Measurements from ENCODE around the gene PRKAA1. TPM values are rescaled to one million over a fixed set of nuclear protein-coding genes. Genes with fewer than 3 reads are reported as not detected.

Gene PRKAA1
- polyA plus RNA-seq, 1 of the 3 experiments (the other 2 are of a cell fraction), result 23.2 TPM

GRCh38 chr5:40779561-40779960 lies 18.6 kb downstream of the PRKAA1 start:
- Histone ChIP-seq H3K4me2 (no peak overlapping the region), H2AFZ (ENCODE audit: low read depth) (no peak overlapping the region), H3K79me2 (ENCODE audit: insufficient read depth) (peaks cover 92% of the 10 kb centered on the region), H3K9me3 (no peaks in the 10 kb centered on the region), H3K4me3 (ENCODE audit: low read depth in 2 of 2, low read length in 1 of 2) (no peak overlapping the region), H3K9ac (no peak overlapping the region), H3F3A (replicated peaks; ENCODE audit: insufficient read depth) (peaks cover 10% of the 10 kb centered on the region), H3K36me3 (replicated peaks in 1 of 2; ENCODE audit: control insufficient read depth in 1 of 2, insufficient read depth in 2 of 2, low read length in 1 of 2) (peaks cover 20 to 31% of the 10 kb centered on the region in 2 experiments), H3K4me1 (ENCODE audit: control insufficient read depth in 1 of 2, insufficient read depth in 2 of 2, low read depth in 1 of 2, low read length in 1 of 2) (peaks cover 0 to 11% of the 10 kb centered on the region in 2 experiments; a peak in 2 of 4 replicates), H3K27ac (ENCODE audit: low read depth in 2 of 2, low read length in 1 of 2) (no peak overlapping the region), H4K20me1 (ENCODE audit: insufficient read depth) (peaks cover 58% of the 10 kb centered on the region), H3K9me2 (no peaks in the 10 kb centered on the region), H3K27me3 (ENCODE audit: insufficient read depth) (no peaks in the 10 kb centered on the region)
- no peak for DNase-seq
- TF ChIP-seq GABPA (IDR thresholded peaks at IDR 0.05; ENCODE audit: low read depth) (no peak), TAF1 (IDR thresholded peaks at IDR 0.05; ENCODE audit: borderline replicate concordance, low read depth, low read length) (no peak), MEF2A (IDR thresholded peaks at IDR 0.05; ENCODE audit: borderline replicate concordance, low read depth) (no peak), EZH2phosphoT487 (IDR thresholded peaks at IDR 0.05; ENCODE audit: borderline replicate concordance, low read depth) (no peak), SIN3A (IDR thresholded peaks at IDR 0.05; ENCODE audit: borderline replicate concordance, low read depth, low read length) (no peak), RFX5 (IDR thresholded peaks at IDR 0.05; ENCODE audit: low read length) (no peak), RXRA (IDR thresholded peaks at IDR 0.05; ENCODE audit: borderline replicate concordance, low read depth) (no peak), GATA2 (CRISPR knock-in tag; IDR thresholded peaks at IDR 0.05) (no peak)
- CTCF ChIA-PET, result no interaction called here
- 98% methylated on average over 6 of the region's 6 CpGs for WGBS (ENCODE audit: low lambda C conversion rate)
- POLR2A ChIA-PET, result no interaction called here

GRCh38 chr5:40778133-40778532 lies 20.0 kb downstream of the PRKAA1 start:
- H3K9ac ChIP-seq, result no peak overlapping the region
- peaks cover 0 to 11% of the 10 kb centered on the region in 2 experiments; a peak in 2 of 4 replicates for H3K4me1 ChIP-seq (ENCODE audit: control insufficient read depth in 1 of 2, insufficient read depth in 2 of 2, low read depth in 1 of 2, low read length in 1 of 2)
- H4K20me1 ChIP-seq (ENCODE audit: insufficient read depth), result peaks cover 44% of the 10 kb centered on the region
- no peaks in the 10 kb centered on the region for H3K9me3 ChIP-seq
- peaks cover 78% of the 10 kb centered on the region for H3K79me2 ChIP-seq (ENCODE audit: insufficient read depth)
- no peak for TF ChIP-seq FOXJ3 (CRISPR knock-in tag; IDR thresholded peaks at IDR 0.05)
- TF ChIP-seq RAD21 (IDR thresholded peaks at IDR 0.05; ENCODE audit: low read length), result no peak
- TF ChIP-seq EP300 (IDR thresholded peaks at IDR 0.05; ENCODE audit: borderline replicate concordance in 1 of 2, low read depth in 1 of 2, low read length in 1 of 2), result no peak
- TF ChIP-seq NFIC (IDR thresholded peaks at IDR 0.05; ENCODE audit: borderline replicate concordance), result no peak
- TF ChIP-seq IRF3 (IDR thresholded peaks at IDR 0.05; ENCODE audit: low read depth, low read length), result no peak
- TF ChIP-seq ELF1 (IDR thresholded peaks at IDR 0.05), result no peak
- TF ChIP-seq GATA2 (CRISPR knock-in tag; IDR thresholded peaks at IDR 0.05), result no peak
- no peak for TF ChIP-seq NRF1 (IDR thresholded peaks at IDR 0.05; ENCODE audit: low read depth, low read length)
- TF ChIP-seq, protein P1, sequence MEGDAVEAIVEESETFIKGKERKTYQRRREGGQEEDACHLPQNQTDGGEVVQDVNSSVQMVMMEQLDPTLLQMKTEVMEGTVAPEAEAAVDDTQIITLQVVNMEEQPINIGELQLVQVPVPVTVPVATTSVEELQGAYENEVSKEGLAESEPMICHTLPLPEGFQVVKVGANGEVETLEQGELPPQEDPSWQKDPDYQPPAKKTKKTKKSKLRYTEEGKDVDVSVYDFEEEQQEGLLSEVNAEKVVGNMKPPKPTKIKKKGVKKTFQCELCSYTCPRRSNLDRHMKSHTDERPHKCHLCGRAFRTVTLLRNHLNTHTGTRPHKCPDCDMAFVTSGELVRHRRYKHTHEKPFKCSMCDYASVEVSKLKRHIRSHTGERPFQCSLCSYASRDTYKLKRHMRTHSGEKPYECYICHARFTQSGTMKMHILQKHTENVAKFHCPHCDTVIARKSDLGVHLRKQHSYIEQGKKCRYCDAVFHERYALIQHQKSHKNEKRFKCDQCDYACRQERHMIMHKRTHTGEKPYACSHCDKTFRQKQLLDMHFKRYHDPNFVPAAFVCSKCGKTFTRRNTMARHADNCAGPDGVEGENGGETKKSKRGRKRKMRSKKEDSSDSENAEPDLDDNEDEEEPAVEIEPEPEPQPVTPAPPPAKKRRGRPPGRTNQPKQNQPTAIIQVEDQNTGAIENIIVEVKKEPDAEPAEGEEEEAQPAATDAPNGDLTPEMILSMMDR (IDR thresholded peaks at IDR 0.05), result no peak
- no peak for TF ChIP-seq CHD2 (IDR thresholded peaks at IDR 0.05; ENCODE audit: low read length, partially characterized antibody)
- TF ChIP-seq, protein P2, sequence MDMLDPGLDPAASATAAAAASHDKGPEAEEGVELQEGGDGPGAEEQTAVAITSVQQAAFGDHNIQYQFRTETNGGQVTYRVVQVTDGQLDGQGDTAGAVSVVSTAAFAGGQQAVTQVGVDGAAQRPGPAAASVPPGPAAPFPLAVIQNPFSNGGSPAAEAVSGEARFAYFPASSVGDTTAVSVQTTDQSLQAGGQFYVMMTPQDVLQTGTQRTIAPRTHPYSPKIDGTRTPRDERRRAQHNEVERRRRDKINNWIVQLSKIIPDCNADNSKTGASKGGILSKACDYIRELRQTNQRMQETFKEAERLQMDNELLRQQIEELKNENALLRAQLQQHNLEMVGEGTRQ (IDR thresholded peaks at IDR 0.05; ENCODE audit: borderline replicate concordance, low read depth, low read length), result no peak
- no peak for TF ChIP-seq GABPA (IDR thresholded peaks at IDR 0.05; ENCODE audit: low read depth)
- no peak for TF ChIP-seq REST (IDR thresholded peaks at IDR 0.05; ENCODE audit: low read depth, low read length)
- TF ChIP-seq YY1 (IDR thresholded peaks at IDR 0.05; ENCODE audit: low read depth), result no peak
- no peak for DNase-seq
- no peaks in the 10 kb centered on the region for H3K9me2 ChIP-seq
- 91% methylated on average over 1 of the region's 1 CpG for WGBS (ENCODE audit: low lambda C conversion rate)
- H2AFZ ChIP-seq (ENCODE audit: low read depth), result no peak overlapping the region
- H3K27me3 ChIP-seq (ENCODE audit: insufficient read depth), result no peaks in the 10 kb centered on the region
- CTCF ChIA-PET, result interaction anchor here (0.9 to 1.6 kb wide), 3 partner anchors 9 to 101 kb away, joined by 3 to 4 read pairs (median 3); partner anchors contain the start of gene TTC33
- H3K4me2 ChIP-seq, result no peak overlapping the region
- peaks cover 5% of the 10 kb centered on the region for H3F3A ChIP-seq (replicated peaks; ENCODE audit: insufficient read depth)
- no peak overlapping the region for H3K27ac ChIP-seq (ENCODE audit: low read depth in 2 of 2, low read length in 1 of 2)
- H3K4me3 ChIP-seq (ENCODE audit: low read depth in 2 of 2, low read length in 1 of 2), result no peak overlapping the region
- peaks cover 33 to 35% of the 10 kb centered on the region in 2 experiments for H3K36me3 ChIP-seq (replicated peaks in 1 of 2; ENCODE audit: control insufficient read depth in 1 of 2, insufficient read depth in 2 of 2, low read length in 1 of 2)
- POLR2A ChIA-PET, result no interaction called here
